Mononuclear cell (primary cell): ENCODE data around the gene FBXL5. TPM values are rescaled to one million over a fixed set of nuclear protein-coding genes. Genes with fewer than 3 reads are reported as not detected.

ENCODE experiments used
- H3K27me3 ChIP-seq: 2 replicates; pipeline ENCODE4 v1.6.0; 2011; ENCODE audit warnings: low read length, control low read depth; ENCODE audit not compliant: insufficient read depth
- H3K4me1 ChIP-seq: 2 replicates; pipeline ENCODE4 v1.5.1; 2011; ENCODE audit warnings: mild to moderate bottlenecking, low read length, control low read depth; ENCODE audit not compliant: insufficient read depth
- H3K4me3 ChIP-seq: 2 replicates; pipeline ENCODE4 v1.5.1; 2011; ENCODE audit warnings: mild to moderate bottlenecking, low read length, moderate library complexity
- H3K9me3 ChIP-seq: 2 replicates; pipeline ENCODE4 v1.5.1; 2011; ENCODE audit warnings: low read depth, mild to moderate bottlenecking, control low read depth, low read length
- total RNA-seq: library from RNA; depleted of rRNA; stranded (reverse); fragments of >200 nt; gene quantifications from one replicate; pipeline ENCODE4 v1.2.3, GENCODE V29; 2012

The FBXL5 gene
- total RNA-seq, 1 donor = 245 TPM

DNA sequence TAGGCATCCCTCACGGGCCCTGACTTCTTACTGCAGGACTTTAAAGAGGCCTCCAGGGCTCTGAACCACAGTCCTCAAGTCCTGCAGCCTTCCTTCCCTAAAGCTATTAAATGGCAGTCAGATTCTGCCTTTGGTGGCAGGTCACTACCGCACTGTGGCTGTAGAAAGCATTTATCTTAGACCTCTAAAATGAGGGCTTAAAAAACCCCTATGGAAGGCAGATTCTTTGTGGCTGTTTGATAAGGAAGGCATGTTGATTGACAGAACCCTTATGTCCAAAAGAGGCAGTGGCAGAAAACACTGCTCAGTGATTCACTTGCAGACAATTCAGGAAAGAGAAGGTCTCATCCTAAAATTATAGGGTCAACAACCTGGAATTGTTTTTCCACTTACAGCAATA, 79.2 kb downstream of the FBXL5 start:
- Histone ChIP-seq H3K27me3 (no peaks in the 10 kb centered on the region), H3K4me1 (no peaks in the 10 kb centered on the region), H3K9me3 (no peaks in the 10 kb centered on the region), H3K4me3 (no peak overlapping the region)

- H3K27me3 ChIP-seq = no peaks in the 10 kb centered on the region
- no peaks in the 10 kb centered on the region for H3K9me3 ChIP-seq
- no peak overlapping the region for H3K4me3 ChIP-seq
- no peaks in the 10 kb centered on the region for H3K4me1 ChIP-seq
Measured at GRCh38 chr4:15569746-15570145, 85.4 kb downstream of the FBXL5 start.

- H3K9me3 ChIP-seq = no peaks in the 10 kb centered on the region
- no peaks in the 10 kb centered on the region for H3K27me3 ChIP-seq
- no peaks in the 10 kb centered on the region for H3K4me1 ChIP-seq
- H3K4me3 ChIP-seq = no peak overlapping the region
Measured at GRCh38 chr4:15568821-15569220, 86.3 kb downstream of the FBXL5 start.

GRCh38 chr4:15563871-15564270, 91.3 kb downstream of the FBXL5 start:
- Histone ChIP-seq H3K4me1 (peaks cover 10% of the 10 kb centered on the region), H3K9me3 (no peaks in the 10 kb centered on the region), H3K27me3 (no peaks in the 10 kb centered on the region), H3K4me3 (no peak overlapping the region)

- no peaks in the 10 kb centered on the region for H3K9me3 ChIP-seq
- H3K4me1 ChIP-seq = peaks cover 10% of the 10 kb centered on the region
- no peak overlapping the region for H3K4me3 ChIP-seq
- H3K27me3 ChIP-seq = no peaks in the 10 kb centered on the region
Measured at GRCh38 chr4:15562623-15563022, 92.5 kb downstream of the FBXL5 start.

DNA sequence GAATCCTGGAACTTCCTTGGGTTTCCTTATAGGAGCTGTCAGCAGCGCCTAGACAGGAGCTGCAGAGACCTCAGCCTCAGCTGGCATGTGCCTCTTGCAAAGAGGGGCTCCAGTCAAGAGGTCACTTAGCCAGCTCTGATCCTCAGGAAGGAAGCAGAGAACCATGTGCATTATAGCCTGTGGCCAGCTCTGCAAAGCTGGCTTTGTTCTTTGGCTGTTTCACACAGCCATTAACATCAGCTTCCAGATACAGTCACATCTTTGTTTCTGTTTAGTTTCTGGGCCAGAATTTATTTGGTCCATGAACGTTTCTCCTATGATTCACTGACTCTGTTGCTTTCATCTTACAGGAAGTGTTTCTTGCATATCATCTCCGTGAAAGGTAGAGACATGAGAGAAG, 93.0 kb downstream of the FBXL5 start:
- peaks cover 10% of the 10 kb centered on the region for H3K4me1 ChIP-seq
- H3K9me3 ChIP-seq = no peaks in the 10 kb centered on the region
- H3K4me3 ChIP-seq = no peak overlapping the region
- H3K27me3 ChIP-seq = no peaks in the 10 kb centered on the region

DNA sequence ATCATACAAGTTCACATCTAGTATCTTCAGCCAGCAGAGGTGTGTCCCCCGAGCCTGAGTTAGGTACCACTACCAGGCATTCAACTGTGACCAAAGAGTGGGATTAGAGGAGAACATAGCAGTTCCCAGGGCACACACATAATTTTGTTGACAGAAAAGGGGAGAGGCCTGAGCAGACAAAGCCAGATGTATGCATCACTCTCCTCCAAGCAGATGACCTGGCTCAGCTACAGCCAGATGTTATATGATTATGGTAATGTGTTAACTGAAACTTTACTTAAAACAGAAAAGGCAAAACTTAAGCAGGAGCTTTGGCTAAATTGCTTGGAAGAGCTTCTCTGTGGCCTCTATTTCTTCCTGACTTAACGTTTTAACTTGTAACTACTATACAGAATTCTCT, 96.6 kb downstream of the FBXL5 start:
- Histone ChIP-seq H3K4me1 (peaks cover 10% of the 10 kb centered on the region), H3K4me3 (no peak overlapping the region), H3K27me3 (no peaks in the 10 kb centered on the region), H3K9me3 (no peaks in the 10 kb centered on the region)

- Histone ChIP-seq H3K4me1 (peaks cover 10% of the 10 kb centered on the region), H3K9me3 (no peaks in the 10 kb centered on the region)
Measured at GRCh38 chr4:15557786-15558550, 97.2 kb downstream of the FBXL5 start.

GRCh38 chr4:15556511-15557092, 98.6 kb downstream of the FBXL5 start:
- peaks cover 9% of the 10 kb centered on the region for H3K4me1 ChIP-seq
- H3K27me3 ChIP-seq = no peaks in the 10 kb centered on the region
- no peak overlapping the region for H3K4me3 ChIP-seq
- H3K9me3 ChIP-seq = no peaks in the 10 kb centered on the region

More at GRCh38 chr4:15557786-15558550, 97.2 kb downstream of the FBXL5 start:
- Histone ChIP-seq H3K27me3 (no peaks in the 10 kb centered on the region), H3K4me3 (no peak overlapping the region)

Other genes starting within 250 kb of the FBXL5 start
- gene C1QTNF7, start 227.3 kb downstream of the FBXL5 start, total RNA-seq = 0.10 TPM
- 0.63 TPM for gene CC2D2A, start 185.5 kb downstream of the FBXL5 start, total RNA-seq
- gene FAM200B, start 26.5 kb upstream of the FBXL5 start, total RNA-seq = 30.1 TPM
- 76.4 TPM for gene BST1, start 47.7 kb upstream of the FBXL5 start, total RNA-seq
- 7.5 TPM for gene CD38, start 123.0 kb upstream of the FBXL5 start, total RNA-seq